Fibroblast of the conjunctiva (primary cell): ENCODE data around the gene DNMT3A.

Experiments
- DNase-seq: peaks from one replicate; pipeline ENCODE4 v3.0.0-alpha.2; 2010; ENCODE audit warnings: low read depth

DNMT3A gene

DNA sequence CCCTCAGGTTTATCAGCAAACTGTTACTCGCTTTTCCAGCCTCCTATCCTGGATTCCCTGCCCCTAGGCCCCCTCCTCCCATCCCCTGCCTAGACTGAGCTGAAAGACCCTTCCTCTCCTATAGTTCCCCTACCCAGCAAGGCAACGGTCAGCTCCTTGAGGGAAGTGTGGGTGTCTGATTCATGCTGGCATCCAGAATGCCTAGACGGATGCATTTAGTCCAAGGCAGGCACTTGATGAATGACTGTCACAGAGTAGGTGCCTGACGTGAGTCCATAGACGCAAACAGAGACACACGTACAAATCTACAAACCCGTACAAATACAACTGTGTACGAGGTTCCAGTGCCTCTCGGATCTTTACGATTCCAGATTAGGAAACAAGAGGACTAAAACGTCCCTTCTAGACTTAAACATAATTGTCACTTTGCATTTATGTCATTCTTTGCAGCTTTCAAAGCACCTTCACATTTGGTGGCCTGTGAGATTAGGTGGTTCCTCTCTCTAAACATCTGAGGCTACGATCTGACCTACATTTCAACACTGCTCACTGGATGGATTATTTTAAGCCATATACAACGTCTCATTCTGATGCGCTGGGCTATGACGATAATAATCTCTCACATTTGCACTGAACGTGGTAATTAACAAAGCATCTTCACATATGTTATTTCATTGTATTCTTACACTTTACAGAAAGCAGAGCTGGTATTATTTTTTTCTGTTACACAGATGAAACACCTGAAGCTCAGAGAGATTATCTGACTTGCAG is 36.7 kb downstream of the DNMT3A start:
- DNase-seq: no peak

GRCh38 chr2:25304321-25304720 is 37.4 kb downstream of the DNMT3A start:
- no peak for DNase-seq

DNA sequence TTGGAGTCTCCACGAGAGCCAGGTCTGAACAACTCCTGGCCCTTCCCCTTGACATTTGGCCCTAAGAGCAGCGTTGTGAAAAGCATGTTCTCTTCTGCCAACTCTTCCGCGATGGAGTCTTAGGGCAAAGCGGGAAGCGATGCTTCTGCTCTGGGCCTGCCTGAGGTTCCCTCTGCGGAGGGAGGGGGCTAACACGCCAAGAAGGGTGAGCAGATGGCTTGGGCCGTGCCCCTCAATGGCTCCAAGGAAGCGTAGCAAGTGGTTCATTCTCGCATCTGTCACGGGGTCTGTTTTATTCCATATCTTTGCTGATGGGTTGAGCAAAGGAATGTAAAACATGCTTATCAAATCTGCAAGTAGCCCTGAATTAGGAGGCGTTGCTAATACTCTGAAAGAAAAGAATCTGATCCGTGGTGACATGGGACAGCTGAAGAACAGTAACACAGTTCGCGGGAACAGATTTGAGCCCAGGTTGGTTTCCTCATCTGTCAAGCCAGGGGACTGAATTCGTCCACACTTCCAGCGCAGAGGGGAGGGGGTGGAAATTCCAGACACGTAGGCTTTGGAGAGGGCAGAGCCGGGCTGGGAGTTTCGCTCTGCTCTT is 38.0 kb downstream of the DNMT3A start:
- DNase-seq: no peak

DNA sequence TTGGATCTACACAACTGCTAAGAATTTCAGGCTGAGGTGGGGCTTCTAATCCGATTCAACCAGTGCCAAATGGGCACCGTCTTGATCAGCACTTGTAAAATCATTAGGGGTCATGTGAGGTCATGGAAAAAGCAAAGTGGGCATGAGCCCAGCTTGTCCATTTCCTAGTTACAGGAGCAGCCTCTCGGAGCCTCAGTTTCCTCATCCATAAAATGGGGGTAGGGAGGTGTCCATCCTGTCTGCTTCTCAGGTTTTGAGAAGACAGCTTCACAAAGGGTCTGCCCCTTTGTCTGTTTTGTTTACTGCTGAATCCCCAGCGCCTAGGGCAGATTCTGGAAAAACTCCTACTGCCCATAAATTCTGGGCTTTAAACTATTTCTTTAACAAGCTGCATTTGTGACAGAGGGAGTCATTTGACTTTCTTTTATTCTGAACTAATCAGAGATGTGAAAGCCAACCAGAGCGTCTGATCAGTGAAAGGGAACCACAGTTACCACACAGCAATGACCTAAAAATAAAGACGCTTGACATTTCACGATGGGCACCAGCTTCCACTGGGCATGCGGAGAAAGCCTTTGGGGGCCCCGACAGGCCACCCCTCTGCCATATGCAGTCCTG is 38.9 kb downstream of the DNMT3A start:
- no peak for DNase-seq

- DNase-seq: no peak
Observed at GRCh38 chr2:25301453-25302352, 40.0 kb downstream of the DNMT3A start.

- DNase-seq: no peak
Observed at GRCh38 chr2:25300001-25300400, 41.7 kb downstream of the DNMT3A start.

- DNase-seq: no peak
Observed at GRCh38 chr2:25298776-25299431, 42.8 kb downstream of the DNMT3A start.

DNA sequence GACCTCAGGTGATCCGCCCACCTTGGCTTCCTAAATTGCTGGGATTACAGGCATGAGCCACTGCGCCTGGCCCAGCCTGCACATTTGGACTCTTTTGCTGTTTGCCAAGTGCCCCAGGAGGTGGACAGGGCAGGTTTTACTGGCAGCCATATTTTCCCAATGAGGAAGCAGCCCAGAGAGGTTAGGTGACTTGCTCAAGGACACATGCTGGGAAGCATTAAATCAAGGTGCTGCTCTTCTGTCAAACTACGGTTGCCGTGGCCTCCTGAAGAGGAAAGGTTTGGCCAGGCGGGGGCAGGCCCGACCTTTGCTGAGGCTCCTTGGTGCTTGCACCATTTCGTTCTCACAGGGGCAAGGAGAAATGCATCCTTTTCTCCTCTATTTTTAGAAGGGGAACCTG is 44.0 kb downstream of the DNMT3A start:
- DNase-seq: no peak

- DNase-seq: no peak
Observed at GRCh38 chr2:25295621-25296020, 46.1 kb downstream of the DNMT3A start.

DNA sequence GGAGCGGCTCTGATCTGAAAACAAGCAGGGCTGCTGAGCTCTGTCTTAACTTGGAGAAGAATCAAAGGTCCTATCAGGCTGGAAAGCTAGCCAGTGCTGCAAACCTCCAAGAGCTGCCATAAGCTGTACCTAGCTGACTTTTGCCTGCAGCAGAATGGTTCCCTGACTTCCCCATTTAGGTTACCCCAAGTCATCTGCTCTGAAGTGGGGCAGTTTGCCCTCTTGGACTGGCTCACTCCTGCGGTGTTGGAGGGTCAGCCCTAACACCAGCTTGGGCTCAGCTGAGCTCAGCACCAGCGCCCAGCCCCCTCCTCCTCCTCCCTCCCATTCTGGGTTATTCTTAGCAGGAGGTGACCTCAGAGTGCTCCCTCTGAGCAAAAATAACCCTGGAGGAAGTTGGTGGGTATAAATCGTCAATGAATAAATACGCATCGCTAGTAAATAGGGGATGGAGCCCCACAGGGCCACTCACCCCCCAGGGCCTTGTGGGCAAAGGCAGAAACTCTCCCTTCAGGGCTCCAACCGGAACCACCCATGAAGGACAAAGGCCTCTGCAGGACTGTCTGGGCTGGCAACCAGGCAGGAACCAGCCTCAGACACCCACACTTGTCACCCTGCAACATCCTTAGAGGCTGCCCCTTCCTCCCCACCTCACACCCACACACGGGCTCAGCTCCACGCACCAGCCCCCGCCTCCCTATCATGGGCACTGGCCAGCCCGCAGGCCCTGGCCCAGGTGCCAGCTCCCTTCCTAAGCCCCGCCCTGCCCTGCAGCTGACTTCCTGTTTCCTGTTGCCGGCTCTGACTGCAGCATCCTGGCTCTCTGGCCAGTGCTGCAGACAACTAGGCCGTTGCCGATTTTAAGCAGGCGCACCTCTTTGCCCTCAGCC is 46.9 kb downstream of the DNMT3A start:
- DNase-seq: no peak

DNA sequence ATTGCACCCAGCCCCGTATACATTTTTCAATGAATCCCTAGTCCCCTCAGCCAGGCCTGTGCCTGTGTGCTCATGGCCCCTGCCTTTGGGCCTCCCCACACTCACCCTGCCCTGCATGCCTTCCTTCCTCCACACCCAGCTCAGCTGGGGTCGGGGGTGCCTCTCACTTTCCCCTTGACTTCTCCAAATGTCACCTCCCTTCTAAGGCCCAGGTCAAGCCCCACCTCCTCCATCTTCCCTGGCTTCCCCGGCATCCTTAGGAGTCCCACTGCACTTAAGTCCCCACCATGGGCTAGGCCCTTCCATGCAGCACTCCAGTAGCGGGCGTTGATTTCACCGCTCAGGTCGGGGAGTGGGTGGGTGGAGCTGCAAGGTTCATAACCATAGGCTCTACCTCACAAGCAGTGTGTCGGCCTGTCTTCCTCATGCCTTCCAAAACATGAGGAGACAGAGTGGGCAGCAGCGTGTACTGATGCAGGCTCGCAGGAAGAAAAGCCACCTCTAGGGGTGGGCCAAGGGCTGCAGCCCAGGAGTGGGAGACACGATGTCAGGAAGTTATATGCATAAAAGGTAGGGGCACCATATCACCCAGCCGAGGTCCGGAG is 47.7 kb downstream of the DNMT3A start:
- no peak for DNase-seq

GRCh38 chr2:25293145-25293544 is 48.6 kb downstream of the DNMT3A start:
- no peak for DNase-seq

- no peak for DNase-seq
Observed at GRCh38 chr2:25292408-25292807, 49.3 kb downstream of the DNMT3A start.

GRCh38 chr2:25290811-25291495 is 50.8 kb downstream of the DNMT3A start:
- no peak for DNase-seq

DNA sequence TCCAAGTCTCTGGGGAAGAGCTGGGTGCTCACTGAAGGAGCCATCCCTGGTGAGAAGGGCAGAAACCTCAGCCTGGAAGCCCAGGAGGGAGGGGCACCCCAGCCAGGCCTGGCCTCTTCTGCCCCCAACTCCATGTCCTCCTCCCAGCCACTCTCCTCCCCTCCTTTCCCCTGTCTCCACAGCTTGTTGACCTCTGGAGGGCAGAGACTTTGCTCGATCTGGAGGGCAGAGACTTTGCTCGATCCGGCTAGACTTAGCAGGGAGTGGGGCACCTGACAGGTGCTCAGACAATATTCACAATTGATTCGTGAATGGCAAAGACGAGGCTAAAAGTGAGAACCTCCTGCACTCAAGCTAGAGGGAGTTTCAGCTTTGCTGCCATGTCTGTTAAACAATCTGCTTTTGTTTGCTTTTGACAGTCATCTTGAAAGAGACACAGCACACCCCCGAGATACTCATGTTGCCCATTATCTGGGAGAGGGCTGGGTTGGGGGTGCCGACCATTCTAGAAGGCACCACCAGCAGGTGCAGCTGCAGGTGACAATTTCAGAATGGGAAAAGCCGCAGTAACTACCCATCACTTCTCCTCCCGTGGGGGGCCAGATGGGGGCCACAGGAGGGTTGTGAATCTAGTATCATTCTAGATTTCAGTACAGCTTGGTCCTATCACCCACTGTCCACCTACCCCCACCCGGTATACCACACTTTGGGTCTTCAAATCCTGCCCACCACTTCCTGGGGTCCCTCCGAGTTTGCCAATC is 54.8 kb downstream of the DNMT3A start:
- no peak for DNase-seq

DNA sequence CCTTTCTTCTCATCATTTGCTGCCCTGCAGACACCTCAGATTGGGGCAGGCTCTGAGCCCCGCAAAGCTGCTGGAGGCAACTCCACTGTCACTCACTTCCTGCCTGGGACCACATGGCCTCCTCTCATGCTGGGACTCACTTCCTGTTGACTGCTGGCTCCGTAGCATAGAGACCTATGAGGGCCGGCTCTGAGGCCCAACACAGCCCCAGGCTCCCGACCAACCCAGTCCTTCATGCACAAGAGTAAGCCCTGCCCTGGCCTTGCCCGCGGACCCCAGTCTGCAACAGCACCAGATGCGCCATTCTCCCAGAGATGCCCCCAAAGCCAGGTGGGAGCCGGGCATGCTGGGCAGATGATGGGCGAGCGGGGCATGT is 55.7 kb downstream of the DNMT3A start:
- DNase-seq: no peak

DNA sequence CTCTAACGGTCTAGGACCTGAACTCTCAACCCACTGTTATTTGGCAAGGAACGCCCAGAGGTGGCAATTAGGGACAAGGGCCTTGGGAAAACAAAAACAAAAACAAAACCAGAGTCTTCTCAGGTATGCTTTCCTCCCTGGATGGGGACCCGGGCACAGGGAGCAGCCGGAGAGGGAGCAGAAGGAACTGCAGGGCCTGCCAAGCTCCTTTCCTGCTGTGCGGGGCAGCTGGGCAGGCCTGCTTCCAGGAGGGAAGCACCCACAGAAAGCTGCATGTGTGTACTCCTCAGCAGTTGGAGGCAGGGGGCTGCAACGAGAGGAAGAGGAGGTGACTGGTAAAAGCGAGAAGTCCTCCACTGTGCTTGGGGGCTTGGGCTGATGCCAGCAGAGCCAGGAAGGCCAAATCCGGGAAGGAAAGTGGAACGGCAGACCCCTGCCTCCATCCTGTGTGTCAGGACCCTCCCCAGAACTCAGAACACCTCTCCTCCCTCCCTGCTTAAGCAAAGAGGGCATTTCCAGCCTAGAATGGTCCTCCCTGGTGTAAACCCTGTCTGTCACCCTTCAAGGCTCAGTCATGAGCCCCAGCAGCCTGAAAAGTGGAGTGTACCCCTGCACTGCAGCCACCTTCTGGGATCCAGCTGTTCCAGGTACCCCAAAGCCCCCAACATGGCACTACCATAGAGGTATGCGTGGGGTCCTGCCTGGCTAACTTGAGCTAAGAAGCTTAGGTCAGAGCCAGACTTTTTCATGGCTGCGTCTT is 56.3 kb downstream of the DNMT3A start:
- no peak for DNase-seq

DNA sequence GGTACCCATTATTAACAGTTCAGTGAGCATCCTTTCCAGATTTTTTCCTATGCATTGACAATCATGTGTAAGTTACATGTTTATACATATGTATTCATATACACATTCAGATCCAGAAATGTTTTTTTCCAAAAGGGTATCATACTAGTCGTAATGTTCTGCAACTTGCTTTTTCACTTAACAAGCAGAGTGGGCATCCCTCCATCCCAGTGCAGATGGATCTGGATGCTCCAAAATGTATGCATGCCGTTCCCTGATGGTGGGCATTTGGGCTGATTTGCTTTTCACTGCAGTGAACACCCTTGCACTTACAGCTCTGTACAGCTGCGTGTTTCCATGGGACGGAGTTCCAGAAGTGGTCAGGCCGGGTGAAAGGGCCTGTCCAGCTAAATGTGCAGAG is 57.0 kb downstream of the DNMT3A start:
- DNase-seq: no peak
